ENCODE measurements around the gene SYNDIG1.

SYNDIG1 gene

GRCh38 chr20:24664266-24664986, 195.0 kb downstream of the SYNDIG1 start:
- DNase-seq = no peak

- DNase-seq = no peak
These were observed 195.8 kb downstream of the SYNDIG1 start for GRCh38 chr20:24665196-24665595.

- no peak for DNase-seq
These were observed 196.3 kb downstream of the SYNDIG1 start for GRCh38 chr20:24665741-24666191.

- DNase-seq = no peak
These were observed 198.4 kb downstream of the SYNDIG1 start for GRCh38 chr20:24667689-24668383.

- DNase-seq = no peak
These were observed 198.9 kb downstream of the SYNDIG1 start for GRCh38 chr20:24668384-24668702.

- DNase-seq = no peak
These were observed 199.4 kb downstream of the SYNDIG1 start for GRCh38 chr20:24668791-24669190.

- no peak for DNase-seq
These were observed 200.3 kb downstream of the SYNDIG1 start for GRCh38 chr20:24669701-24670100.

- DNase-seq = no peak
These were observed 201.0 kb downstream of the SYNDIG1 start for GRCh38 chr20:24670341-24670872.

GRCh38 chr20:24670981-24671380, 201.6 kb downstream of the SYNDIG1 start:
- no peak for DNase-seq

GRCh38 chr20:24672181-24672880, 202.9 kb downstream of the SYNDIG1 start:
- no peak for DNase-seq

- no peak for DNase-seq
These were observed 203.7 kb downstream of the SYNDIG1 start for GRCh38 chr20:24672886-24673677.

GRCh38 chr20:24673678-24674570, 204.5 kb downstream of the SYNDIG1 start:
- DNase-seq = no peak

GRCh38 chr20:24674921-24675605, 205.6 kb downstream of the SYNDIG1 start:
- DNase-seq = no peak

- no peak for DNase-seq
These were observed 206.4 kb downstream of the SYNDIG1 start for GRCh38 chr20:24675651-24676352.

- no peak for DNase-seq
These were observed 207.0 kb downstream of the SYNDIG1 start for GRCh38 chr20:24676353-24676977.

GRCh38 chr20:24676978-24677370, 207.5 kb downstream of the SYNDIG1 start:
- no peak for DNase-seq

GRCh38 chr20:24677626-24678315, 208.3 kb downstream of the SYNDIG1 start:
- DNase-seq = no peak

- no peak for DNase-seq
These were observed 209.1 kb downstream of the SYNDIG1 start for GRCh38 chr20:24678351-24679106.
